H1 (cell line): ENCODE results near the gene TAF3. TPM values are rescaled to one million over a fixed set of nuclear protein-coding genes. Genes with fewer than 3 reads are reported as not detected.

Experiments used
- KDM4A ChIP-seq: IDR thresholded peaks from one replicate; pipeline ENCODE4 v1.7.1; 2012; ENCODE audit warnings: low read depth, mild to moderate bottlenecking, moderate library complexity, low read length, inconsistent platforms; ENCODE audit not compliant: severe bottlenecking
- polyA plus RNA-seq, 7 experiments: library from polyadenylated mRNA; depleted of rRNA in 3 of 7; stranded (reverse) in 5 of 7; unstranded in 2 of 7; fragments of >200 nt in 5 of 7; fragments of 200-250 nt in 2 of 7; gene quantifications; 1 replicate in 5 of 7; 2 replicates in 1 of 7; 4 replicates in 1 of 7; pipeline versions ENCODE4 v1.2.1 to v1.2.3, GENCODE V29; 2011 to 2013; ENCODE audit warnings: missing spikeins in 2 of 7, mixed read lengths in 2 of 7
- total RNA-seq: library from RNA; stranded (reverse); fragmentation: NEBNext Ultra II Directional; extraction: Animal tissue kit (Norgen Biotek cat#: 25700); gene quantifications from 2 replicates; pipeline ENCODE4 v1.2.1, GENCODE V29; 2021

Gene TAF3
- total and polyA plus RNA-seq, 2 of the 8 experiments (the other 6 are each of a cell fraction or from before 2014, with no cell fraction given) = 1.5 to 11.2 TPM

DNA sequence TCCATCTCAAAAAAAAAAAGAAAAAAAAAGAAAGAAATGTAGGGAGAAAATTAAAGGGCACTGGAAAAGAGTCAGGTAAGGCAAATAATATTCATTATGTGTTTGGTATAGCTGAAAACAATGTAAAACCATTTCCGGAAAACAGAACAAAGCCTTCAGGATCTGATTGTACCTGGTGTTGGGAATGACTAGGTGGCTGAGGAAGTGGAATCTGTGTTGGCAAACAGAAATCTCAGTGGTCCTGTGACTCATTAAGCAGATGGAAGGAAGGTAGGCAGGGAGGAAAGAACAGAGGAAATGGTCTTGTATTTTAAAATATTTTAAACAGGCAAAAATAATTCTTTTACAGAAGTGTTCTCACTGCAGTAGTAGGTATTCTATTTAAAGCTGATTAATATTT, 180.5 kb downstream of the TAF3 start (continued):
- no peak for TF ChIP-seq KDM4A
